Gastroesophageal sphincter (tissue), 4 donors: ENCODE data around the gene XRCC4. TPM values are rescaled to one million over a fixed set of nuclear protein-coding genes. Genes with fewer than 3 reads are reported as not detected.

ENCODE experiments used
- ATAC-seq: fragments of 150-250 bp; one replicate; pipeline ENCODE4 v1.9.1; 2016; ENCODE audit warnings: mild to moderate bottlenecking, moderate library complexity
- H3K27ac ChIP-seq, 4 donors: fragments of 200-600 bp; sonication (generic) in 3 of 4; 1 replicate in 3 of 4; 2 replicates in 1 of 4; pipeline ENCODE4 v1.5.1; 2016 to 2019
- H3K27me3 ChIP-seq: fragments of 200-600 bp; sonication (generic); one replicate; pipeline ENCODE4 v1.5.1; 2019
- H3K36me3 ChIP-seq, 2 donors: fragments of 200-600 bp; sonication (generic); one replicate each; pipeline ENCODE4 v1.5.1; 2019; ENCODE audit warnings: control low read depth in 1 of 2
- H3K4me1 ChIP-seq, 3 donors: fragments of 200-600 bp; sonication (generic); 1 replicate in 2 of 3; 2 replicates in 1 of 3; pipeline ENCODE4 v1.5.1; 2016 to 2019; ENCODE audit warnings: control low read depth in 2 of 3
- H3K4me3 ChIP-seq, 2 donors: fragments of 200-600 bp; sonication (generic); one replicate each; pipeline ENCODE4 v1.5.1; 2019; ENCODE audit warnings: mild to moderate bottlenecking in 1 of 2, moderate library complexity in 1 of 2
- H3K9me3 ChIP-seq, 3 donors: fragments of 200-600 bp; sonication (generic); one replicate each; pipeline ENCODE4 v1.5.1; 2017 to 2019; ENCODE audit warnings: control low read depth in 2 of 3
- EP300 ChIP-seq: sonication (generic); formaldehyde crosslinking; IDR thresholded peaks from one replicate; pipeline ENCODE4 v1.6.1; 2017; ENCODE audit warnings: antibody characterized with exemption, mild to moderate bottlenecking
- POLR2A ChIP-seq, 2 donors: fragments of 450-650 bp; IDR thresholded peaks; one replicate each; pipeline ENCODE4 v1.6.1; 2017; ENCODE audit warnings: antibody characterized with exemption in 2 of 2, mild to moderate bottlenecking in 2 of 2, moderate library complexity in 1 of 2
- POLR2AphosphoS5 ChIP-seq: sonication (generic); formaldehyde crosslinking; IDR thresholded peaks from one replicate; pipeline ENCODE4 v1.6.1; 2017; ENCODE audit warnings: antibody characterized with exemption
- WGBS, 2 donors: methylation state at CpG; one replicate each; pipeline ENCODE4 v1.1.5; 2018; ENCODE audit warnings: low coverage in 1 of 2; 5-methylcytosine and 5-hydroxymethylcytosine counted together
- total RNA-seq, 4 donors: library from RNA; depleted of rRNA; stranded (reverse); fragments of >200 nt; gene quantifications; one replicate each; pipeline ENCODE4 v1.1.0, GENCODE V29; 2016
- TF ChIP-seq, protein P1 (sequence below), 4 experiments: fragments of 200-600 bp in 2 of 4; fragments of 450-650 bp in 2 of 4; sonication (generic) in 1 of 4; IDR thresholded peaks; one replicate each; pipeline ENCODE4 v1.5.1; 2017 to 2019; ENCODE audit warnings: antibody characterized with exemption in 4 of 4, mild to moderate bottlenecking in 2 of 4, moderate library complexity in 2 of 4

XRCC4 gene
- total RNA-seq, 4 donors from 2014 or later = 3.7 to 9.3 (median 5.4) TPM

DNA sequence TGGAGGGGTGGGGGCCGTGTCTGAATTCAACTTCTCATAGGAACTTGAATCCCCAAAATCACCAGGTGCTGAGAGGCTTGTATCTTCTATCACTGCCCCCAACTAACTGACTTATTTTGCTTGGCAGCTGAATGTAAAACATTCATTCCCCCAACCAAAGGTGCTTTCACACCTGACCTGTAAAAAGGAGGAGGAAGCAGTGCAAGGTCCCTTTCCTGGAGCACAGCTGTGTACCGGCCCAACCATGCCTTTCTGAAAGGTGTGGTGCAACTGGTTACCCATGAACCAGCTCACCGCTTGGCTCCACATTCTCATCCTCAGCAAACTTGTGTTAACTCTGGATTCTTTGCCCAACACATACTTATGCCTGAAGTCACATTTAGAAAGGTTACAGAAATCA is 34.8 kb upstream of the XRCC4 start:
- H3K36me3 ChIP-seq = no peaks in the 10 kb centered on the region
- H3K4me1 ChIP-seq = no peaks in the 10 kb centered on the region
- 87 to 100% methylated on average over 2 to 3 of the region's 3 CpGs for WGBS, 2 donors
- H3K27ac ChIP-seq = no peak overlapping the region
- H3K27me3 ChIP-seq = no peaks in the 10 kb centered on the region
- H3K4me3 ChIP-seq = no peak overlapping the region
- TF ChIP-seq, protein P1, sequence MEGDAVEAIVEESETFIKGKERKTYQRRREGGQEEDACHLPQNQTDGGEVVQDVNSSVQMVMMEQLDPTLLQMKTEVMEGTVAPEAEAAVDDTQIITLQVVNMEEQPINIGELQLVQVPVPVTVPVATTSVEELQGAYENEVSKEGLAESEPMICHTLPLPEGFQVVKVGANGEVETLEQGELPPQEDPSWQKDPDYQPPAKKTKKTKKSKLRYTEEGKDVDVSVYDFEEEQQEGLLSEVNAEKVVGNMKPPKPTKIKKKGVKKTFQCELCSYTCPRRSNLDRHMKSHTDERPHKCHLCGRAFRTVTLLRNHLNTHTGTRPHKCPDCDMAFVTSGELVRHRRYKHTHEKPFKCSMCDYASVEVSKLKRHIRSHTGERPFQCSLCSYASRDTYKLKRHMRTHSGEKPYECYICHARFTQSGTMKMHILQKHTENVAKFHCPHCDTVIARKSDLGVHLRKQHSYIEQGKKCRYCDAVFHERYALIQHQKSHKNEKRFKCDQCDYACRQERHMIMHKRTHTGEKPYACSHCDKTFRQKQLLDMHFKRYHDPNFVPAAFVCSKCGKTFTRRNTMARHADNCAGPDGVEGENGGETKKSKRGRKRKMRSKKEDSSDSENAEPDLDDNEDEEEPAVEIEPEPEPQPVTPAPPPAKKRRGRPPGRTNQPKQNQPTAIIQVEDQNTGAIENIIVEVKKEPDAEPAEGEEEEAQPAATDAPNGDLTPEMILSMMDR (IDR thresholded peaks at IDR 0.05) = no peak
- no peak for TF ChIP-seq POLR2A (IDR thresholded peaks at IDR 0.05)
- TF ChIP-seq EP300 = no peak
- no peak for TF ChIP-seq POLR2AphosphoS5
- no peak for ATAC-seq
- H3K9me3 ChIP-seq = no peaks in the 10 kb centered on the region

DNA sequence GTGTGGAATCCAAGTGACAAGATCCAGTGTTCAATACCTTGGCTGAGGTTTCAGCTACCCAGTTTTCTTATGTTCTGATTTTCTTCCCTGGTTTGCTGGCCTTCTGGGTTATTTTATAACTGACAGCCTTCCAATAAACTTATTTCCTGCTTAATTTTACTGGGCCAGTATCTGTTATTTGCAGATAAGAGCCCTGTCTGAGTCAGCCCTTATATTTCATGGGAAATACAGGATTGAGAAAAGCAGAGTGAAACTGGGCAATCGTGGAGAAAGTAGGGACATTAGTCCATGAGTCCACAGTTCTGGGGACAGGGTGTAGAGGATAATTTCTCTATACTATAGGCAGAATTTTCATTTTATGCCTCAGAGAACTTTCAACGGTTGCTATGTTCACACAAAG is 32.4 kb upstream of the XRCC4 start:
- no peaks in the 10 kb centered on the region for H3K36me3 ChIP-seq
- H3K27me3 ChIP-seq = no peaks in the 10 kb centered on the region
- no peaks in the 10 kb centered on the region for H3K4me1 ChIP-seq
- TF ChIP-seq POLR2A (IDR thresholded peaks at IDR 0.05) (no peak), EP300 (no peak), POLR2AphosphoS5 (no peak)
- TF ChIP-seq, protein P1 (IDR thresholded peaks at IDR 0.05) = no peak
- H3K27ac ChIP-seq = no peak overlapping the region
- ATAC-seq = no peak
- WGBS, 2 donors = 40 to 68% methylated on average over 1 to 2 of the region's 2 CpGs
- H3K9me3 ChIP-seq = no peaks in the 10 kb centered on the region
- no peak overlapping the region for H3K4me3 ChIP-seq

DNA sequence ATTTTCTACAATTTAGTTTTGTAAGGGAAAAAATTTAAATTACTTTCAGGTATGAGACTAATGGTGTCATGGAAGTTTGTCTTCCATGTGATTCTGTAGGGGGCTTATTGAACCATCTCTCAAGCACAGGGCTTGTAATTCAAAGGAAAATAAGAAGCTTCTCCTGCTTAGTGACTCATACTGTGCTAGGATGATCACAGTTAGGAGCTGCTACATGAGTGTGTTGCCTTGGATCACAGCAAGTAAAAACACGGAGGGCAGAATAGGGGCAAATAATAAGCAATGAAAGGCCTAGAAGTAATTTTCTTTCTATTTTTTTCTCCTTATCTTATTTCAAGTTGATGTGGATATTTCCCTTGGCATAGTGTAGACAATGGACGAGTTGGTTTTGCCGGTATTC is 29.1 kb upstream of the XRCC4 start:
- Histone ChIP-seq H3K27ac (no peak overlapping the region), H3K36me3 (peaks cover 0 to 25% of the 10 kb centered on the region in 2 donors), H3K27me3 (no peaks in the 10 kb centered on the region), H3K4me3 (no peak overlapping the region), H3K9me3 (no peaks in the 10 kb centered on the region), H3K4me1 (no peaks in the 10 kb centered on the region)
- 69 to 80% methylated on average over 2 to 3 of the region's 3 CpGs for WGBS, 2 donors
- ATAC-seq = no peak
- TF ChIP-seq POLR2A (IDR thresholded peaks at IDR 0.05) (no peak), POLR2AphosphoS5 (no peak), EP300 (no peak)
- TF ChIP-seq, protein P1 (IDR thresholded peaks at IDR 0.05) = no peak

DNA sequence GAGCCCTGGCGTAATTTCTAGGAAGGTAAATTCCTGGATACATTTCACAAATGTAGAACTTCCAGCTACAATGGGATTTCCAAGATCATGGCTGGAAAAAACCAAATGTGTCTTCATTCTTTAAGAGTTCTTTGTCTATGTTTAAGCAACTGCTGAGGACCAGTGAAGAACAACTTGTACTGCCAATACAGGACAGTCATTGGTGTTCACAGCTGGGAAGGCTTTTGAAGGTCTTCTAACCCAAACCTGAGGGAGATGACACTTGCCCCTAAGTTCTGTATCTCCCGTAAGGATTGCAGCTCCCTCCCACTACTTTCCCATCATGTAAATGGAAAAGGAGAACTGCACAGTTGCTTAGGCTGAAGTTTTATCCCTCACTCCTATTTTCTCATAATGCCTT is 28.5 kb upstream of the XRCC4 start:
- Histone ChIP-seq H3K4me3 (no peak overlapping the region), H3K27ac (peak overlapping the region in 2 of 4 donors; percentile 10 to 19), H3K4me1 (no peaks in the 10 kb centered on the region), H3K9me3 (no peaks in the 10 kb centered on the region), H3K27me3 (no peaks in the 10 kb centered on the region), H3K36me3 (peaks cover 0 to 25% of the 10 kb centered on the region in 2 donors)
- ATAC-seq = peak; percentile 68
- TF ChIP-seq POLR2A (IDR thresholded peaks at IDR 0.05) (no peak), POLR2AphosphoS5 (no peak)
- TF ChIP-seq, protein P1 (IDR thresholded peaks at IDR 0.05) = no peak
- WGBS, 2 donors = 73 to 100% methylated on average over 1 to 2 of the region's 2 CpGs

DNA sequence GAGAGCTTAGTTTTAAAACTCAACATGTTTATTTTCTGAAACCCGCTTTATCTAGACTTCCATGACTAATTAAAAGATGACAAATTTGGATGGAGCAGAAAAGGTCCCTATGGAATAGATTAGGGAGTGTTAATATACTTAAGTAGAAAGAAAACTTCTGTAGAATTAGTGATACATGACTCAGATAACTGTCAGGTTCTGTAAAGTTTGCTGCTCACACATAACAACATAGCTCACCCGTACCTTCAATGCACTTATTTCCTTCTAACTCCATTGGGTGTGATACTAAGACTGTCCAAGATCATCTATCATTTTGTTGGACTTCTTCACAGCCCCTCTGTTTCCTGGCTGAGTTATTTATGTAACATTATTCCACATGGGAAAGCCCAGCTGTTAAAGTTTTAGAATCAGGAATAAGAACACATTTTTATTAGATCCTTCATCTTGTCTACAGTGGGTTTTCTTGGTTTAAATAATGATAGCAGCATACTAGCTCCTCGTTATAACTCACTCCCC is 27.9 kb upstream of the XRCC4 start:
- H3K4me3 ChIP-seq = no peak overlapping the region
- H3K27ac ChIP-seq = peak overlapping the region in 2 of 4 donors; percentile 10 to 19
- no peaks in the 10 kb centered on the region for H3K4me1 ChIP-seq
- no peaks in the 10 kb centered on the region for H3K9me3 ChIP-seq
- WGBS, 2 donors = 37 to 40% methylated on average over 3 of the region's 3 CpGs
- no peak for ATAC-seq
- TF ChIP-seq, protein P1 (IDR thresholded peaks at IDR 0.05) = no peak
- TF ChIP-seq POLR2A (IDR thresholded peaks at IDR 0.05) = no peak
- no peak for TF ChIP-seq EP300
- no peak for TF ChIP-seq POLR2AphosphoS5
- peaks cover 0 to 25% of the 10 kb centered on the region in 2 donors for H3K36me3 ChIP-seq
- no peaks in the 10 kb centered on the region for H3K27me3 ChIP-seq
